Activated CD4-positive, CD25-positive, alpha-beta regulatory T cell (primary cell): Measurements from ENCODE around the gene PLEKHA6.
"Not testable (repeated sequence)": the region's sequence is repeated elsewhere in the genome, so short reads cannot be mapped to it uniquely, and the experiment has no call there.

Experiments used
- DNase-seq, 4 experiments: peaks; one replicate each; lab custom pipeline; 2025; lab: John Stamatoyannopoulos, UW

Gene PLEKHA6

GRCh38 chr1:204314893-204315658 lies 44.7 kb downstream of the PLEKHA6 start:
- no peak for DNase-seq

GRCh38 chr1:204314171-204314892 lies 45.4 kb downstream of the PLEKHA6 start:
- no peak for DNase-seq

- no peak for DNase-seq
Observed at GRCh38 chr1:204313675-204314074, 46.1 kb downstream of the PLEKHA6 start.

GRCh38 chr1:204310970-204311369 lies 48.8 kb downstream of the PLEKHA6 start:
- not testable (repeated sequence) for DNase-seq

GRCh38 chr1:204308023-204308628 lies 51.6 kb downstream of the PLEKHA6 start:
- DNase-seq, result no peak

GRCh38 chr1:204307334-204307883 lies 52.3 kb downstream of the PLEKHA6 start:
- no peak for DNase-seq

- no peak for DNase-seq
Observed at GRCh38 chr1:204306076-204306475, 53.7 kb downstream of the PLEKHA6 start.

- no peak for DNase-seq
Observed at GRCh38 chr1:204304067-204304466, 55.7 kb downstream of the PLEKHA6 start.

- DNase-seq, result no peak
Observed at GRCh38 chr1:204302769-204303168, 57.0 kb downstream of the PLEKHA6 start.

GRCh38 chr1:204301171-204301957 lies 58.4 kb downstream of the PLEKHA6 start:
- DNase-seq, result no peak

GRCh38 chr1:204299814-204300365 lies 59.8 kb downstream of the PLEKHA6 start:
- no peak for DNase-seq

GRCh38 chr1:204296431-204296988 lies 63.2 kb downstream of the PLEKHA6 start:
- no peak for DNase-seq

- no peak for DNase-seq
Observed at GRCh38 chr1:204295671-204296070, 64.1 kb downstream of the PLEKHA6 start.

- DNase-seq, result no peak
Observed at GRCh38 chr1:204294357-204294756, 65.4 kb downstream of the PLEKHA6 start.

- DNase-seq, result no peak
Observed at GRCh38 chr1:204293605-204294337, 66.0 kb downstream of the PLEKHA6 start.

GRCh38 chr1:204292740-204293139 lies 67.0 kb downstream of the PLEKHA6 start:
- DNase-seq, result no peak

GRCh38 chr1:204289280-204289679 lies 70.4 kb downstream of the PLEKHA6 start:
- no peak for DNase-seq

- DNase-seq, result no peak
Observed at GRCh38 chr1:204288021-204288588, 71.6 kb downstream of the PLEKHA6 start.

GRCh38 chr1:204287466-204287891 lies 72.2 kb downstream of the PLEKHA6 start:
- DNase-seq, result no peak

GRCh38 chr1:204286831-204287421 lies 72.8 kb downstream of the PLEKHA6 start:
- no peak for DNase-seq
